Measurements from ENCODE around the gene MYOZ3. TPM values are rescaled to one million over a fixed set of nuclear protein-coding genes. Genes with fewer than 3 reads are reported as not detected.

Gene MYOZ3
- total RNA-seq, 4 donors from 2014 or later, result 0.17 to 1.2 (median 0.46) TPM; not detected in 1

DNA sequence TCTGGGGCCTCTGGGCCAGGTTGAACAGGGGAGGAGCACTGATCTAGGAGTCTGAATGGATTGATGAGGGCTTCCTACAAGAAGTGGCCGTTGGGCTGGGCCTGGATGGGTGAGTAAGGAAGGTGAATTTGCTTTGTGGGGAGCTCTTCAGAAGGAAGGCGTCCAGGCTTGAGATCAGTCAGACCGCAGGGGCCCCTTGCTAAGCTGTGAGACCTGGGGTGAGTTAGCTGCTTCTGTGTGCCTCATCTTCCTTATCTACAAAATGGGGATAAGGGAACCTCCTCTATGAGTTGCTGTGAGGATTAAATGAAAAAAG, 21.7 kb upstream of the MYOZ3 start:
- Histone ChIP-seq H3K9me3 (no peaks in the 10 kb centered on the region), H3K36me3 (peaks cover 0 to 23% (median 2%) of the 10 kb centered on the region in 4 donors), H3K27me3 (no peaks in the 10 kb centered on the region), H3K27ac (replicated peaks in 1 of 4) (peak overlapping the region; percentile 78 to 85 (median 79)), H3K4me1 (peaks cover 86 to 96% (median 91%) of the 10 kb centered on the region in 4 donors), H3K4me3 (no peak overlapping the region)
- intact Hi-C loops (cut with DNase I), result no loop called here
- 81% methylated on average over 3 of the region's 3 CpGs for whole genome bisulfite sequencing
- DNase-seq (ENCODE audit: extremely low spot score), result no peak
- no peak for TF ChIP-seq POLR2AphosphoS5 (IDR thresholded peaks at IDR 0.05)

DNA sequence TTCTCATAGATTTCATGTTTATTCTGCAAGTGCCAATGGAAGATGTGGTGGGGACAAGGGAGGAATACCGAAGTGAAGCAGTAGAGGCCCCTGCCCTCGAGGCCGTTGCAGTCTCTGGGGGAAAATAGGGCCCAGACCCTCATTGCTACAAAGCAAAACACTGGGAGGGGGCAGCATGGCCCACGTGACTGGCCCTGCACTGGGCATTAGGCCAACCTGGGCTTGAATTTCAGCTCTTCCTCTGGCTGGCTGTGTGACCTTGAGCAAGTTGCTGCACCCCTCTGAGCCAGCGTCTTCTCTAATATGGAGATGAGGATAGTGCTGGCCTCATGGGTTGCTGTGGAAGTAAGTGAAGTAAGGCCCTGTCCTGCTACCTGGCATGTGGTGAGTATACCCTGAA, 21.3 kb upstream of the MYOZ3 start:
- DNase-seq (ENCODE audit: extremely low spot score), result no peak
- Histone ChIP-seq H3K27me3 (no peaks in the 10 kb centered on the region), H3K4me1 (peaks cover 91 to 100% (median 95%) of the 10 kb centered on the region in 4 donors), H3K9me3 (no peaks in the 10 kb centered on the region), H3K4me3 (no peak overlapping the region), H3K27ac (replicated peaks in 1 of 4) (peak overlapping the region; percentile 78 to 85 (median 79)), H3K36me3 (peaks cover 0 to 18% (median 0%) of the 10 kb centered on the region in 4 donors)
- WGBS, result 80% methylated on average over 5 of the region's 5 CpGs
- TF ChIP-seq POLR2A (IDR thresholded peaks at IDR 0.05; ENCODE audit: low read depth), result no peak
- TF ChIP-seq EP300 (IDR thresholded peaks at IDR 0.05), result no peak
- no peak for TF ChIP-seq POLR2AphosphoS5 (IDR thresholded peaks at IDR 0.05)
- TF ChIP-seq, protein P1, sequence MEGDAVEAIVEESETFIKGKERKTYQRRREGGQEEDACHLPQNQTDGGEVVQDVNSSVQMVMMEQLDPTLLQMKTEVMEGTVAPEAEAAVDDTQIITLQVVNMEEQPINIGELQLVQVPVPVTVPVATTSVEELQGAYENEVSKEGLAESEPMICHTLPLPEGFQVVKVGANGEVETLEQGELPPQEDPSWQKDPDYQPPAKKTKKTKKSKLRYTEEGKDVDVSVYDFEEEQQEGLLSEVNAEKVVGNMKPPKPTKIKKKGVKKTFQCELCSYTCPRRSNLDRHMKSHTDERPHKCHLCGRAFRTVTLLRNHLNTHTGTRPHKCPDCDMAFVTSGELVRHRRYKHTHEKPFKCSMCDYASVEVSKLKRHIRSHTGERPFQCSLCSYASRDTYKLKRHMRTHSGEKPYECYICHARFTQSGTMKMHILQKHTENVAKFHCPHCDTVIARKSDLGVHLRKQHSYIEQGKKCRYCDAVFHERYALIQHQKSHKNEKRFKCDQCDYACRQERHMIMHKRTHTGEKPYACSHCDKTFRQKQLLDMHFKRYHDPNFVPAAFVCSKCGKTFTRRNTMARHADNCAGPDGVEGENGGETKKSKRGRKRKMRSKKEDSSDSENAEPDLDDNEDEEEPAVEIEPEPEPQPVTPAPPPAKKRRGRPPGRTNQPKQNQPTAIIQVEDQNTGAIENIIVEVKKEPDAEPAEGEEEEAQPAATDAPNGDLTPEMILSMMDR (IDR thresholded peaks at IDR 0.05), result no peak
- intact Hi-C loops (cut with DNase I), result no loop called here

DNA sequence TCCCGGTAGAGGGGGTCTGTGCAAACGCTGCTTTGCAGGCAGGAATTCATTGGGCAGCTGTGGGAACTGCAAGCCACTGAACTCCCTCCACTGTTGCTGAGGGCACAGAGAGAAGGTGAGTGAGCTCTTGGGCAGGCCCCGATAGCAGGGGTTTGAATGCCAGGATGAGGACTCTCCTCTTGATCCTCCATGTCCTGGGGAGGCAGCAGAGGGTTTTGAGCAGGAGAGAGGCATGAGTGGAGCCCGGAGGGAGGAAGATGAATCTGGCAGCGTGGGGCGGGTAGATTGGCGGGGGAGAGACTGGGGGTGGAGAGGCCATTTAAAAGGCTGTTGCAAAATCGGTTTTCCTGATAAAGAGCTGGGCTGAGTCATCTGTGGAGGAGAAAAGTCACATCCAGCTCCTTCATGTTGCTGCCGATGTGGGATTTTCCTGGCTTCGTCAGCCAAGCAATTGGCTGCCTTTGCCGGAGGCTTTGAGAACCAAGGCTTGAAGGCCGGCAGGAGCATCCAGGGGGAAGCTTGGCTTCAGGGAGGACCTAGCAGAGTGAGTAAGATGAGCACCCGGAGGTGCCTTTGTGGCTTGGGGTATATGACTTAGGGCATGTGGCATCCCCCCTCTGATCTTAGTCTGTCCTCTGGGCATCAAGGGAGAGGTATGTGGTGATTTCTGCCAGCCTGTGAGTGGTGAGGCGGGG, 20.6 kb upstream of the MYOZ3 start, which contains the start of gene SYNPO:
SYNPO (plus strand) TSS at position 350 of the 695 bp plus-strand sequence. CDS start 7,616 bp downstream, outside the sequence.
- no peaks in the 10 kb centered on the region for H3K27me3 ChIP-seq
- peaks cover 0 to 12% (median 0%) of the 10 kb centered on the region in 4 donors for H3K36me3 ChIP-seq
- H3K4me1 ChIP-seq, result peaks cover 98 to 100% (median 98%) of the 10 kb centered on the region in 4 donors
- 38% methylated on average over 12 of the region's 14 CpGs for WGBS
- peak within 1 kb of the TSS; percentile 78 to 85 (median 79) for H3K27ac ChIP-seq (replicated peaks in 1 of 4)
- intact Hi-C loops (cut with DNase I), result no loop called here
- H3K9me3 ChIP-seq, result no peaks in the 10 kb centered on the region
- TF ChIP-seq POLR2AphosphoS5 (IDR thresholded peaks at IDR 0.05) (peak; percentile 35 to 39), EP300 (IDR thresholded peaks at IDR 0.05) (no peak)
- H3K4me3 ChIP-seq, result peak within 1 kb of the TSS in 3 of 4 donors; percentile 6 to 33 (median 13)
- no peak for DNase-seq (ENCODE audit: extremely low spot score)

DNA sequence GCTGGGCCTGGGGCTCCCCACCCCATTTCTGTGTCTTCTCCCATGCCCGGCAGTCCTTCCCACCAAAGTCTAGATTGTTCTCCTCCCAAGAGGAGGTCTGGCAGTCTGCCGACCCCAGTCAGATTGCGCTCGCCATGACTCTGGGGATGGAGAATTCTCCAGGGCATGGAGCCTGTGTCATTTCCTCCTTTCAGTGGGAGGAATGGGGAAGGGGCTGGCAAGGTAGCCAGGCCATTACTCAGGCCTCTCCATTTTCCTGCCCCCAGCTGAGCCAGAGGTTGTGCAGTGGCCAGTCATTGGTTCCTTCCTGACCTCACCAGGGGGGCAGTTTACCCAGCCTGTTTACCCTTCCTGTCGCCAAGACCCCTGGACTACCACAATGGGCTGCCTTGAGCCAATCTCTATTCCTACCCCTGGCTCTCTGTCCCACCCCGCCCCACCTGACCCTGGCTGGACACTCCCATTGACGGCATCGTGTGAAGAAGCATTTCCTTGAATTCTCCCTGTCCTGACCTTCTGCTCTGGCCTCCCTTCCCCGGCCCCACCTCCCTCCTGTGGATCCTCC, 20.0 kb upstream of the MYOZ3 start:
- H3K4me3 ChIP-seq, result peak overlapping the region in 3 of 4 donors; percentile 6 to 33 (median 13)
- intact Hi-C loops (cut with DNase I), result no loop called here

DNA sequence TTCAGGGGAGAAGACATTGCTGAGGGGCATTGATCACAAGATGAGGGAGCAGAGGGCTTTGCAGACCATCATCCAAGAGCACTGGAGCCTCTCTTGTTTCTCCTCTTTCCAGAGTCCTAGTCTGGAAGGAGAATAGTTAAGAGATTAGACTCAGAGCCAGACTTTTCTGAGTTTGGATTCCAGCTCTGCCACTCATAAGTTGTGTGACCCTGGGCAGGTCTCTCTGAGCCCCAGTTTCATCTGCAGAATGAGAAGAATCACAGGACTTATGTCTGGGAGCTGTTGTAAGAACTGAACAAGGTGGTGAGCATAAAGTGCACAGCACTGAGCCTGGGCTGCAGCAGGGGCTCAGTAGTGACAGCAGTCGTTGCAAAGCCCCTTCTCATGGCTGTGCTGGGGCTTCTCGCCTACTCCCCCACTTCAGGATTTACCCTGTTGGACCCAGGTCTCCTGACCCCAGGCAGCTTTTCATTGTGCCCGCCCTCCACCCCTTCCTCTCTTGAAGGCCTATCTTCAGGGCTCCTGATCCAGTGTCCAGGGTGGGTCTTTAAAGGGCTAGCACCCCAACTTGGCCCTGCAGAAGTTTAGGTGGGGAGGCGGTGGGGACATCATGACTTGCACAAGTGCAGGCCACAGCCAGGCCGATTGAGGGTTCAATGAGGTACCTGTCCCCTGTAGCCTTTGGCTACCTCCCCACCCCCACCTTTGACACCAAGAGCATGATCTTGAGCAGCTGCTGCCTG, 19.1 kb upstream of the MYOZ3 start:
- Histone ChIP-seq H3K4me1 (peaks cover 90 to 95% (median 95%) of the 10 kb centered on the region in 4 donors), H3K27me3 (no peaks in the 10 kb centered on the region), H3K36me3 (peaks cover 0 to 10% (median 0%) of the 10 kb centered on the region in 4 donors), H3K27ac (replicated peaks in 1 of 4) (peak overlapping the region; percentile 78 to 85 (median 79)), H3K4me3 (peak overlapping the region in 1 of 4 donors; percentile 3), H3K9me3 (no peaks in the 10 kb centered on the region)
- TF ChIP-seq EP300 (IDR thresholded peaks at IDR 0.05) (no peak), POLR2A (IDR thresholded peaks at IDR 0.05; ENCODE audit: low read depth) (no peak), POLR2AphosphoS5 (IDR thresholded peaks at IDR 0.05) (no peak)
- TF ChIP-seq, protein P1 (IDR thresholded peaks at IDR 0.05), result no peak
- 72% methylated on average over 5 of the region's 5 CpGs for WGBS
- intact Hi-C loops (cut with DNase I), result no loop called here
- no peak for DNase-seq (ENCODE audit: extremely low spot score)

More for the DNA sequence above, 20.0 kb upstream of the MYOZ3 start:
- H3K4me1 ChIP-seq, result peaks cover 99 to 100% (median 100%) of the 10 kb centered on the region in 4 donors
- WGBS, result 66% methylated on average over 8 of the region's 9 CpGs
- H3K27ac ChIP-seq (replicated peaks in 1 of 4), result peak overlapping the region; percentile 78 to 85 (median 79)
- no peaks in the 10 kb centered on the region for H3K9me3 ChIP-seq
- no peak for DNase-seq (ENCODE audit: extremely low spot score)
- TF ChIP-seq EP300 (IDR thresholded peaks at IDR 0.05) (no peak), POLR2AphosphoS5 (IDR thresholded peaks at IDR 0.05) (peak in 1 of 2 donors; percentile 8)
- H3K27me3 ChIP-seq, result no peaks in the 10 kb centered on the region
- H3K36me3 ChIP-seq, result peaks cover 0 to 12% (median 0%) of the 10 kb centered on the region in 4 donors

DNA sequence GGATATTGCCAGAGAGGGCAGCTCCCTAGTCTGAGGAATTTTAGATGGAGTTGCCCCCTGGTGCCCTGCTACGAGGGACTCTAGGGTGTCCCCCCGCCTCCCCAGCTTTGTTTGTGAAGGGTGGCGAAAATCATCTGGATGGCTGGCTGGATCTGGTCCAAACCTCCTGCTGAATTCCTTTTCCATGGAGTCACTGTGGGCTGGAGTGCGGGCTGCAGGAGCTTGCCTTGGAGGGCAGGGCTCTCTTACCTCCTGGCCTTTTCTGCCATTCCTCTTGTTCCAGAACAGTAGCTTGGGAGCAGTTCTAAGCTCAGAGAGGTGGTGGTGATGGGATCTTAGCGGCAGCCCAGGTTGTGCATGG, 18.5 kb upstream of the MYOZ3 start:
- Histone ChIP-seq H3K4me1 (peaks cover 90 to 95% (median 92%) of the 10 kb centered on the region in 4 donors), H3K27me3 (no peaks in the 10 kb centered on the region), H3K36me3 (peaks cover 0 to 4% (median 0%) of the 10 kb centered on the region in 4 donors), H3K4me3 (peak overlapping the region in 1 of 4 donors; percentile 3), H3K27ac (replicated peaks in 1 of 4) (peak overlapping the region; percentile 78 to 85 (median 79)), H3K9me3 (no peaks in the 10 kb centered on the region)
- intact Hi-C loops (cut with DNase I), result no loop called here
- TF ChIP-seq POLR2AphosphoS5 (IDR thresholded peaks at IDR 0.05), result peak; percentile 47 to 51
- TF ChIP-seq POLR2A (IDR thresholded peaks at IDR 0.05; ENCODE audit: low read depth), result no peak
- DNase-seq (ENCODE audit: extremely low spot score), result no peak
- WGBS, result 22% methylated on average over 5 of the region's 5 CpGs

Data from esophagus muscularis mucosa (tissue), 4 donors.